GM19023 (cell line): ENCODE data around the gene TET2.
A peak's percentile ranks its signal among the peaks of the same experiment; 100 is the strongest.

ENCODE experiments used
- ATAC-seq: cut with Tn5 transposase; IDR thresholded peaks from one replicate; pipeline ENCODE4 v1.9.1; 2021; ENCODE audit warnings: mild to moderate bottlenecking, moderate library complexity; ENCODE audit not compliant: unreplicated experiment

Gene TET2

DNA sequence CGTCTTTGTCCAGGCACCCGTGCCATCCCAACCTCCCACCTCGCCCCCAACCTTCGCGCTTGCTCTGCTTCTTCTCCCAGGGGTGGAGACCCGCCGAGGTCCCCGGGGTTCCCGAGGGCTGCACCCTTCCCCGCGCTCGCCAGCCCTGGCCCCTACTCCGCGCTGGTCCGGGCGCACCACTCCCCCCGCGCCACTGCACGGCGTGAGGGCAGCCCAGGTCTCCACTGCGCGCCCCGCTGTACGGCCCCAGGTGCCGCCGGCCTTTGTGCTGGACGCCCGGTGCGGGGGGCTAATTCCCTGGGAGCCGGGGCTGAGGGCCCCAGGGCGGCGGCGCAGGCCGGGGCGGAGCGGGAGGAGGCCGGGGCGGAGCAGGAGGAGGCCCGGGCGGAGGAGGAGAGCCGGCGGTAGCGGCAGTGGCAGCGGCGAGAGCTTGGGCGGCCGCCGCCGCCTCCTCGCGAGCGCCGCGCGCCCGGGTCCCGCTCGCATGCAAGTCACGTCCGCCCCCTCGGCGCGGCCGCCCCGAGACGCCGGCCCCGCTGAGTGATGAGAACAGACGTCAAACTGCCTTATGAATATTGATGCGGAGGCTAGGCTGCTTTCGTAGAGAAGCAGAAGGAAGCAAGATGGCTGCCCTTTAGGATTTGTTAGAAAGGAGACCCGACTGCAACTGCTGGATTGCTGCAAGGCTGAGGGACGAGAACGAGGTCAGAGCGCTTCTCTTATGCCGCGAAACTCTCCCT is at the start of gene TET2:
TSS of gene TET2 (plus strand) at position 601 of the 740 bp plus-strand sequence. CDS start 87,067 bp downstream, outside the sequence.
- ATAC-seq: peak; percentile 83

DNA sequence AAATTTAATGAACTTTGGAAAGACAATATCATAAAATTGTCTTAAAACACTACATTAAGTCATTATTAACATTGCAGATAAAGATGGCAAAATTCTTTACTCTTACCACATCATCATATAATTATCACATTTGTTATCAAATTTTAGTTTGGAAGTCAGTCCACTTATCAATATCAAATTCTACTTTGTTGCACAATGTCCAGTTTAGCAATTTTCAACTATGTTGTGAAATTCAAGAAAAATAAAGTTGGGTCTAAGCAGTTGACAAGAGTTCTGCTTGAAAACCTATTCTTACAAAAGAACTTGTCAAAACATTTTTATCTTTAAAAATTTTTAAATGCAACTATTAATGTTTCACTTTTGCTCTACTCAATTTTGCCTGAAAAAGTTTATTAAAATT is 44.7 kb upstream of the TET2 start:
- no peak for ATAC-seq

DNA sequence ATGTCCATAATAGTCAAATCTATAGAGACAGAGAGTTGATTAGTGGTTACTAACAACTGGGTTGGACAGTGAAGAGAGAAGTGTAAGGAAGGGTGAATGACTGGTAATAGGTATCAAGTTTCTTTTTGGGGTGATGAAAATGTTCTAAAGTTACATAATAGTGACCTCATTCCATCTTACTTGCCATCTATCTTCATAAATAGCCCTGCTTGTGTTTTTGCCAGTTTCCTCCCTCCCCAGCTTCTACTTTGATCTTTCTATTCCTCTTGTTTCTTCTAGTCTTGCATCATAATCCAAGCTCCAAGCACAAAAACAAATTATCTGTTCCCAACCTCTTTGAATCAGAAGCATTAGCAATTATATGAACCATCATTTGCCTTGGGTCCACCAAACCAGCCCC is 40.2 kb upstream of the TET2 start:
- no peak for ATAC-seq

DNA sequence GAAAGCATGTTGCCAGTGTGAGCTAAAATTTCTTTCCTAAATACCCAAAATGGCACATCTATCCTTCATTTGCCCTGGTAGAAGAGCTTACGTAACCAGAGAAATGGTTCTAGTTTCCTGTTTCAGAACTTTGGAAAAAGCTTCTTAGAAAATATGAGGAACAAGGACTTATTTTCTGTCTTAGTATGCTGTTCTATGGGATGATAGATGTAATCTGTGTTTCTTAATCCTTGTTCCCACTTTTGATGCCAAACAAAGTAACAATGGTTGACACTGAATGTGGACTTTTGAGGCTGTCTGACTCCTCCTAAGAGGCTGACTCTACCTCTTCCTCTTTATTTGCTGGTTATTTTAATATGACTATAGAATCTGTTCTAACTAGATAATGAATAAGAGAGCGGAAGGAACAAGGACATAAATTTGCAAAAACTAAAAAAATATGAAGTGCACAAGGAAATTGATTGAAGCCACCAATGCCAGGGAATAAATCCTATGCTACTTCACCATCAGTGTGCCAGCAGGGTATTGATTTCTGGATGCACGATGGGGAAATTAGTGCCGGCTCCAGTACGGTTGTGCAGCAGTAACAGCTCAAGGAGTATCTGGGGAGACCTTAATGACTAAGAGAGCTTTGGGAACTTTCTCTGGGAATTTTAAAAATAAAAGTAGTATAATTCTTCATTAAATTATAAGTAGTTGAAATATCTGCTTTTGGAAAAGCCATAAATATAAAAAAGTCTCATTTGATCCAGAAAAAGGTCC is 39.4 kb upstream of the TET2 start:
- no peak for ATAC-seq

DNA sequence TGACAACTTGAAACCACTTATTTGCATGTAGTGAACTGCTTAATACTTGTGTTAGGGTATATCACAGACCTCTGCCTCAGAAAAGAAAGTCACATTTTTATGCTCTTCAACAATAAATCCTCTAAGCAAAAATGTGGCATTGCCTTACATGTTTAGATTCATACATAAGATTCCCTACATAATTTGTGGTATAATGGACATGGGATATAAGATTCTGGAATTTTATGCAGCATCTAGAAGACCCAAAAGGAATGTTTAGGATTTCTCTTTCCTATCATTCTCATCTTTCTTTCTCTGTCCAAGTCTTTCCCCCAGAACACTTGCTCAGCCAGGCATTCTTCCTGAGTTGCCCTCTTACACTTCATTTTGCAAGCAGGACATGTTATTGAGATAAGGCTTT is 37.7 kb upstream of the TET2 start:
- no peak for ATAC-seq

DNA sequence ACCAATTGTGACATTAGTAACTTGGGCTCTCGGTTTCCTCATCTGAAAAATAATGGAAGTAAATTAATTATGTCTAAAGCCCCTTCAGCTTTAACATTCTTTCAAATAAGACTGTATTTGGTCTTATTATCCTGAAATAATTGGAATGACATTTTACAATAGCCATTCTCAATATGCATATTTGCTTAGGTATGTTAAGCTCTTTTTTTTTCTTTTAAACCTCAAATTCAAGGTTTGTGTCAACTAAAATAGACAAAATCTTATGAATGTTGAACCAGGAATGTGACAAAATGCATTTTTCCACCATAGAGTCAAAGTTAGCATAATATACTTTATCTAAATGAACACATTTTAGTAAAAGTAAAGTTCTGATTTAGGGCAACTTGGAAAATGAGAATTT is 34.4 kb upstream of the TET2 start:
- no peak for ATAC-seq

DNA sequence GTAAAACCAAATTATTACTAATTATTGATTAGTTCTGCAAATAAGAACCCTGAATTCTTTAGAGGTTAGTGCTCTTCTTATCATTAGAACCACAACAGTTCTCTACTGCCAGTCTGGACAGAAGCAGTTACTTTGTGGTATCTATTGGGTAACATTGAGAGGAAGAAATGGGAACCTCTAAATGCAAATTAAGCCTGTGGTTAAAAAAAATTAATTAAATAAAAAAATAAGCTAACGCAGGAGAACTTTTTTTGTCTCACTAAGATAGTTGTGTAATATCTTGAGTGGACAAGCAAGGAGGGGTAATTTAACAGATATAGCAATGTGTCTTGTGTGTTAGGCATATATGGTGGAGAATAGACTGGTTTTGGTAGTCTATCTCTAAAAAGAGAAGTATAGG is 32.9 kb upstream of the TET2 start:
- ATAC-seq: no peak

DNA sequence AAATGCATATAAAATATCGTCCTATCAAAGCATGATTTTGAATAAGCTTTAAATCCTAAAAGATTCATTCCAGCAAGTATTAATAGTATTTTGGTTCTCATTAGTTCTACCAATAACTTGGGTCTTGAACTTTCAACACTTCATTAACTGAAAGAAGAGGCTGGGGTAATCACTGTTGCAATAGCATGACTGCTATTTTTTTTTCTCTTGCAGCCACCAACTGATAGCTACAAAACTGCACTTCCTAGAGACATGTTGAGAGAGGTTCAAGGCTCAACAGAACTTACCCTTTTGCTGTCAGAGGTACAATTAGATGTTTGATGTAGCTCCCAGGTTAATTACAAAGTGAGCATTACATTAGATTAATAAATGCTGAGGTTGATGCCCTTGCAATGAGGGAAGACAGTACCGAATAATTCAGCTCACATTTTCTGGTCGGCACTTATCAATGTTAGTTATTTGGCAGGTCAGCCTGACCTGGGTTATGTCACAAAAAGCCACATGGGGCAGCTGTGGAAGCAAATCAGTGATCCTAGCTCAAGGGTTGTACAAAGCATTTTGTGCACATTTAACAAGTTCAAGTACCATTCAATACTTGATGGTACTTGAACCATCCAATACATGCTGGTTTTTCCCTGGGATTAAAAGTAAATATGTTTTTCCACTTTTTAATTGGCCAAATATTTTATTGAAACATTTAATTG is 29.9 kb upstream of the TET2 start:
- ATAC-seq: no peak

DNA sequence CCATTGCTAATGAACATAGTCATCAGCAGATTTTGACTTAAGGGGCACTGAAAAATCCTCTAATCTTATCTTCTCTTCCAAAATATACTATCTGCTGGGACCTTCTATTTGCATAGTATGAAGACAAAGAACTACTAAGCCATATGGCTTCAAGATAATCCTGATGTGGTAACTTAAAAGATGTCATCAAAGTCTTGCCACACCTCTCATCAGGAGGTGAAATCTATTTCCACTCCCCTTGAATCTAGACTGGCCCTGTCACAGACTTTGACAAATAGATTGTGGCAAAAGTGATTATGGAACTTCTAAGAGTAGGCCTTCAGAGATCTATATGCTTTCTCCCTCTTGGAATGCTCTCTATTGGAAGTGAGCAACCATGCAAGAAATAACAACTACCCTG is 27.3 kb upstream of the TET2 start:
- ATAC-seq: no peak

DNA sequence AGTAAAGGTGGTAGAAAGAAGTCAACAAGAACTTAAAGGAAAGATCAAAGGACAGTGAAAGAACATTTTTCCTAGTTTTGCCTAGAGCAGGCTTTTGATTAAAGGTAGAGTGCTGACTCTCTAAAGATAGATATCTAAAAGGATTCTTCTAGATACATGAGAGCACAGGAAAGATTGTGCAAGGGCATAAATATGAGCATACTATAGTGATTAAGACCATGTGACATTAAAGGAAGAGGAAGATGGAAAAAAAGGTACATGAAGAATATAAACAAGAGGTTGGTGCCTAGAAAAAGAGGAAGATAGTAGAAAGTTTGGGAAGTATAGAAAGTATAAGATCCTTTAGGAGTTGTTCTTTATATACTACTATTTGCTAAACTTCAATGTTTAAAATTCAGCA is 26.1 kb upstream of the TET2 start:
- ATAC-seq: no peak

DNA sequence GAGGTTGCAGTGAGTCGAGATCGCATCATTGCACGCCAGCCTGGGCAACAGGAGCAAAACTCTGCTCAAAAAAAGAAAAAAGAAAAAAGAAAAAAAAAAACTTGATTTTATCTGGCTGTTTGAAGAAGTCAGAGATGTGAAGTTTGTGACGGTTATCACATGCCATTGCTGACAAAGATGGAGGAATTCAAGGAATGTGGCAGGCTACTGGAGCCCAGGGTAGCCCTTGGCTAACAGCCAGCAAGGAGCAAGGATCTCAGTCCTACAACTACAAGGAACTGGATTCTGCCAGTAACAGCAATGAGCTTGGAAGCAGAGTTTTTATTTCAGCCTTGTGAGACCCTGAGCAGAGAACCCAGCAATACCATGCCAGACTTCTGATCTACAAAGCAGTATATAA is 24.3 kb upstream of the TET2 start:
- no peak for ATAC-seq

DNA sequence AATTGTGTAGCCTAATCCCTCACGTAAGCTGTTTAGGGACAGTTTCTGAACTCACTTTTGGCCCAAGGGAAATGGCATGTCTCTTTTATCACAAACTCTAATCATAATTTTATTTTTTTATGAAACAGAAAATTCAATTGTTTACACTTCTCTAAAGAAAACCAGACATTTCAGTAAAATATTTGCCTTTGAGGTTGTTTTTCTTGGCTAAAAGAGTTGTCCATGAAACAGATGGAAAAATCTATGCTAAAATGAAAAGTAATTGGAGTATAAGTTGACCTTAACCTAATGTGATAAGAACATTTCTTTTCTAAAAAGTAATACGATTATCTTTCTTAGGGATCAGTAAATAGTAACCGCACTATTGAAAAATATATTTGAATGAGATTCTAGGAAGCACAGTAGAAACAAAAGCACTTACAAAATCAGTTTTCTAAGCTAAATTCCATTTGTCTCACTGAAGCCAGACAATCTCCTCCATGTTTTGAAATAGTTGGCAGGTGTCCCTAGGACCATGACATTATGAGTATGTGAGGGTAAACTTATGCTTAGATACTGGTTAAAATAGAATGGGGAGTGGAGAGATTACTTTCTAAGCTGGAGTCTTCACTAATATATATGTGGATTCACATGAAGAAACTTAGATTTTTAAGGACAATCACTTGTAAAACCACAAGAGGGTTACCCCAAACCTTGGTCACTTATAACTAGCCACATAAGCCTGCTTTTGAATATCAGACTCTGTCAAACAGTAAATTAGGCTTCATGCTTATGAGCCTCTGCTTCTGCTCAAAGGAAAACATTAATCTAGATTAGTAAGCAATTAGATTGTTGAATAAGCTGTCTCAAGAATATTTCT is 20.1 kb upstream of the TET2 start:
- no peak for ATAC-seq

DNA sequence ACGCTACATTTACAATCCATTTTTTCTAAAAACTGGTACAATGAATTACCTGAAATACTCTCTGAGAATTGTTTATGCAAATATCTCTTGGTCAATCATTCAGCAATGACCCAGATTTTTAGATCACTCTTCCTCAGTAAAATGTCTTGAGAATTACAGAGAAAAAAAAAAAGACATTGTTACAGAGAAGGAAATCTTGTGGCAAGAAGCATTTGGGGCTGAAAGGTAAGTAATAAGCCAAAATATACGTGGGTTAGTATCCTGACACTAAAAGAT is 19.6 kb upstream of the TET2 start:
- ATAC-seq: no peak

DNA sequence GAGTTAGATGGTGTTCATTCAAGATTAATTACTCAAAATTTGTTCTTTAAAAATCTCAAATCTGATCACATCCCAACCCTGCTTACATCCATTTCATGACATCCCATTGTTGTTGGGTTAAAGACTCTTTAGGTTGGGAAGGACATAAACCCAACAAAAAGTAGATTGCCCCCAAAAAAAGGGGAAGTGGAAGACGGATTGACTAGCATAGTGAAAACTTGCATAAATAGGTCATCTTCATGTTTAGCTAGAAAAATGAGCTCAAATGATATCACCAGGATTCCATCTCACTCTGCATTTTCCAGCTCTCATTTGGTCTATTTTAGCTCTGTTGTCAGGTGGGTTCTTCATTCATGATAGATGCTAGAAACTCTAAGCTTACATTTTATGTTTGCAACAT is 18.5 kb upstream of the TET2 start:
- no peak for ATAC-seq

DNA sequence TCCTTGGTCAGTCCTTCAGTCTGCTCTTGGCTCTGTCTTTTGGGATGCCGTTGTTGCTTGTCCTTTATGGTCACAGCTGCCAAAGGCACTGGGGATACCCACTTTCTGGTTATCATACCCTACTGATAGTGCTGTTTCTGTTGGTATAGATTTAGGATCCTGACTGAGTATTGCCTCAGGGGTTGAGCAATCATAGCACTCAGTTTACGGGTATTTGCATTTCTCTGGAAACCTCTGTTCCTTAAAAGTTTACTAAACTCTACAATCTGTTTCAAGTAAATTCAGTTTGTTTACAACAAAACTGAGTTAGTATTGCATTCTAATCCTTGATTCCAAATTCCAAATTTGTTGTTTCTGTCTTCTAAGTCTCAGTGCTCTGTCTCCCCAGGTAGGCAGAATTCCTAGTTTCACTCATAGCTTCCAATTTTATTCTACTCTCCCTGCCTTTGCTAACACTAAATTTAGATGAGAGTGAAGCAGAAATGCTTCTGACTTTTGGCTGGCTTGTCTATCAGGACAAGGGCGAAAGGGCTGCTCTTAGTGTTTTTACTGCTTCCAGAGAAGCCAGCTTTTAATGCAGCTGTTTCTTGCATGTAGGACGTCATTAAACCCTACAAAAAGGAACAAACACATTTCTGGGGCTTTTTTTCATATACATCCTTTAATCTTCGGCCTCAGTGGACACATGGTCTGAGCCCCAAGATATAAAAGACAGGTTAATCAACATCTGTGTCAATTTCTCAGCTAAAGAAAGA is 17.2 kb upstream of the TET2 start:
- ATAC-seq: no peak

DNA sequence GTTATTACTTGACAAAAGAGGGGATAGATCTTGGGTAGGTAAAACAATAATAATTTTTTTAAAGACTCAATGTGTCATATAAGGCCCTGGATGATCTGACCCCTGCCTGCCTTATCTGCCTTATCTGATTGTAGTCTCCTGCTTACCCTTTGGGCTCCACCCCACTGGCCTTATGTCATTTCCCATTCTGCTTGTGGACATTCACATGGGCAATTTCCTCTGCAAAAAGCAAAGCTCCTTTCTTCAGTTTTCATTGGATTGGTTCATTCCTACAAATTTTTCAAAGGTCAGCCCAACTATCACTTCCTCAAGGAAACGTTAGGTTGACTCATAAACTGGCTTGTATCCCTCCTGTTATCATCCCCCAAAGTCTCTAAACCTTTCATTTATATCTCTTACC is 15.7 kb upstream of the TET2 start:
- no peak for ATAC-seq

DNA sequence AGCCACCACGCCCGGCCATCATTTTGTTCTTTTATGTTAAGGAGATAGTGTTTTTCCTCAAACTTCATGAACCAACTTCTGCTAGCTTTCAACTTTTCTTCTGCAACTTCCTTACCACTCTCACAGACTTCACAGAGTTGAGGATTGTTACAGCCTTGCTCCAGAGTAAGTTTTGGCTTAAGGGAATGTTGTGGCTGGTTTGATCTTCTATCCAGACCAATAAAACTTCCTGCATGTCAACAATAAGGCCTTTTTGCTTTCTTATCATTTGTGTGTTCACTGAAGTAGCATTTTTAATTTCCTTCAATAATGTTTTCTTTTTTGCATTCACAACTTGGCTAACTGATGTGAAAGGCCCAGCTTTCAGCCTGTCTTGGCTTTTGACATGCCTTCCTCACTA is 12.7 kb upstream of the TET2 start:
- ATAC-seq: no peak

DNA sequence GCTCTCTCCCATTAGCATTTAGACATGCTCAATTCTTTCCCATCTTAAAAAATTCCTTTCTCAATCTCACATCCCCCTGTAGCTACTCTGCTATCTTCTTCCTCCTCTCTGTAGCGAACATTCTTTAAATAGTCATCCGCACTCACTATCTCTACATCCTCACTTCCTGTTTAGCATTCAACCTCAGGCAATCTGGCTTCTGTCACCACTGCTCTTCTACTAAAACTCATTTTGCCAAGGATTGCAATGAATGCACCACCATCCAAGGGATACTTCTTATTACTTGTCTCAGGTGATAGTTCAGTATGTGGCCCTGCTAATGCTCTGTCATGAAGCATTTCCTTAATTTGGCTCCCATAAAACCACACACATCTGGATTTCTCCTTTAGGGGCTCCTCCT is 10.9 kb upstream of the TET2 start:
- no peak for ATAC-seq

DNA sequence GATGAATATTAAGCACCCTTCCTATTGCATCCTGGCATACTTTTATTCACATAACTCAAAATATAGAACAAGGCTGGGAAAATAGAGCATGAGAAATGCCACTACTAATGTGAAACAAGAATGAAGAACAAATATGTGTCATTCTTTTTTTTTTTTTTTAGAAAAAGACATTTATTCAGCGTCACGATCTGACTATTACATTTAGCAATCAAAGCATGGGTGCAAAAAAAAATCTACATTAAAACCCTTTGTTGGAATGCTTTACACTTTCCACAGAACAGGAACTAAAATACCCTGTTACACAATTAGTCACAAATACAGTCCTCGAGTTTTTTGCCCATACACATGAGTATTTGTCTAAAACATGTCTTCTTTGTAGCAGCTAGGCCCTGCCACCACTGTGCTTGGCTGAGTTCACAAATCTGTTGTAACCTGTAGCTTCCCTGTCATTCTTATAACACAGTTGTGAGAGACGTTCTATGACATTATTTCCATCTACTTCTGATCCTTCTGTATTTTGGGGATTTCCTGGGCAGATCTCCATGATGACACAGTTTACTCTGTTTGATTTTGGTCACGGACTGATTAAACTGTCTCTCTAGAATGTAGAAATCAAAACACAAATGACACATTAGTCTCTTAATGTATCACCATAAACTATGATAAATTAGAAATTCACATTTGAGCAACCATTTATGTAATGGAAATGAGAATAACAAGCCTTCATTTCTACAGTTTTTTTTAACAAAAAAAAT is 9.4 kb upstream of the TET2 start:
- ATAC-seq: no peak

DNA sequence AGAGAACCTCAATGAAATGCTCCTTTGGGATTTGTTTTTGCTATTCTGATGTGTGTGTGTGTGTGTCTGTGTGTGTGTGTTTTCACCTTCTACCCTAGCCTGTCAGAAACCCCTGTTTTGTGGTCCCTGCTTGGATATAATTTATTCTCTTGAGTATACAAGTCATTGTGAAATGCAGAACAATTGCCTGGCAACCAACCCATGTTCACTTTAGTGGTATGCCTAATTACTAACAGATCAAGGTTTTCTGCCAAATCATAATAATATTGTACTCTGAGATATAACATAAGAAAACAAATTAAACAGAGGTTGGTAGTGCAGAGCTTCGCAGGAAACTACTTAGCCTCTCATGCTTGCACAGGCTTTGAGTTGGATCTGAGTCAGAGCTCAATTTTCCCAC is 7.0 kb upstream of the TET2 start:
- ATAC-seq: no peak
